Spinal cord (tissue), 10 donors: Measurements from ENCODE around the gene SRF. TPM values are rescaled to one million over a fixed set of nuclear protein-coding genes. Genes with fewer than 3 reads are reported as not detected.

ENCODE experiments used
- DNase-seq, 6 donors: peaks; one replicate each; pipeline versions ENCODE4 v3.0.0 to v3.0.0-alpha.2; 2013 to 2015; ENCODE audit warnings: low spot score in 6 of 6, low read depth in 4 of 6
- H3K27ac ChIP-seq: one replicate; pipeline ENCODE4 v1.5.1; 2013; ENCODE audit warnings: low read depth, low read length, control low read depth
- H3K27me3 ChIP-seq: one replicate; pipeline ENCODE4 v1.6.1; 2013; ENCODE audit warnings: low read length; ENCODE audit not compliant: control insufficient read depth, insufficient read depth
- H3K36me3 ChIP-seq: one replicate; pipeline ENCODE4 v1.6.1; 2013; ENCODE audit warnings: low read length; ENCODE audit not compliant: control insufficient read depth, insufficient read depth
- H3K4me1 ChIP-seq: one replicate; pipeline ENCODE4 v1.6.1; 2013; ENCODE audit warnings: low read length; ENCODE audit not compliant: control insufficient read depth, insufficient read depth
- H3K4me3 ChIP-seq: one replicate; pipeline ENCODE4 v1.5.1; 2013; ENCODE audit warnings: low read depth, low read length, control low read depth
- H3K9me3 ChIP-seq: one replicate; pipeline ENCODE4 v1.6.1; 2013; ENCODE audit warnings: low read length; ENCODE audit not compliant: control insufficient read depth, insufficient read depth
- WGBS: methylation state at CpG from one replicate; pipeline ENCODE4 v1.1.5; 2013; ENCODE audit warnings: missing lambda C conversion rate; ENCODE audit not compliant: insufficient coverage; 5-methylcytosine and 5-hydroxymethylcytosine counted together
- polyA plus RNA-seq, 2 donors: library from polyadenylated mRNA; unstranded; fragments of 120-200 nt; gene quantifications; one replicate each; pipeline ENCODE4 v1.2.1, GENCODE V29; 2013; ENCODE audit not compliant: insufficient read length in 2 of 2
- total RNA-seq, 2 donors: library from RNA; depleted of rRNA in 1 of 2; stranded (reverse); fragments of 120-200 nt in 1 of 2; fragments of >200 nt in 1 of 2; gene quantifications; one replicate each; pipeline versions ENCODE4 v1.2.3 to v1.2.4, GENCODE V29; 2013 to 2014
- donor health status: healthy.

SRF gene
- total and polyA plus RNA-seq, 4 donors, result 6.8 to 21.7 (median 18.9) TPM

DNA sequence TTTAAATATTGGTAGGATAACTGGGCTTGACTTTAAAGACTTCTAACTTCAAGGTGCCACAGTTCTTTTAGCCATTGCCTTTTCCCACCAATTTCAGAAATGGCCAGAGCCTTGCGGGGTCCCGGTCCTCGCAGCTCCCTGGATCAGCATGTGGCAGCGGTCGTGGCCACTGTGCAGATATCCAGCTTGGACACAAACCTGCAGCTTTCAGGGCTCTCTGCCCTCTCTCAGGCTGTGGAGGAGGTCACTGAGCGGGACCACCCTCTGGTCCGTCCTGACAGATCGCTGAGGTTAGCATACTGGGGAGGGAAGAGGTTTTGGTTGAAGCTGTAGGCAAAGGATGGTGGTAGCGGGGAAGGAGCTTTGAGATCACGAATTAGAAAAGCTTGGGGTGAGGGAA is 17.4 kb downstream of the SRF start:
- WGBS, result 92% methylated on average over 10 of the region's 10 CpGs
- H3K4me1 ChIP-seq, result peaks cover 7% of the 10 kb centered on the region
- H3K36me3 ChIP-seq, result peaks cover 66% of the 10 kb centered on the region

DNA sequence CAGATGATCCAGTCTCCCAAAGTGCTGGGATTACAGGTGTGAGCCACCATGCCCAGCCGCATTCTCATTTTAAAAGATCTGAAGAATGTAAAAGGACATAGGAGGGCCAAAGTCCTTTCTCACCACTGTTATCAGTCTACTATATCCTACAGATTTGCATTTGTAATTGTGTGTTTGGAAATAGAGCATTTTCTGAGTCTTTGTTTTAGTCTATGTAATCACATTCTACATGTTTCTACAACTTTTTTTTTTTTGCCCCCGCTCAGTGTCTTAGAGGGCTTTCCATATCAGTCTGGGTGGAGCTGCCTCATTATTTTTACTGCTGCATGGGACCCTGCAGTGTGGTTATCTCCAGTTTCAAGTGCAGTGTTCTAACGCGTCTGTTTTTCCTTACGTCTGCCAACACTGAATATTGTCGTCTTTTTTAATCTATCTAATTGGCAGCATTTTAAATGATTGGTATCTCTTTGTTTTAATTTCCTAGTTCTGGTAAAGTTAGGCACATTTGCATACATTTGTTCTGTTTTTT is 18.8 kb downstream of the SRF start:
- Histone ChIP-seq H3K9me3 (no peaks in the 10 kb centered on the region), H3K4me1 (no peaks in the 10 kb centered on the region), H3K27me3 (no peaks in the 10 kb centered on the region), H3K36me3 (peaks cover 69% of the 10 kb centered on the region), H3K27ac (no peak overlapping the region), H3K4me3 (no peak overlapping the region)
- 80% methylated on average over 1 of the region's 6 CpGs for WGBS
- DNase-seq, result no peak

More for the DNA sequence above, 17.4 kb downstream of the SRF start:
- Histone ChIP-seq H3K27me3 (no peaks in the 10 kb centered on the region), H3K4me3 (no peak overlapping the region), H3K27ac (no peak overlapping the region), H3K9me3 (no peaks in the 10 kb centered on the region)
- no peak for DNase-seq

DNA sequence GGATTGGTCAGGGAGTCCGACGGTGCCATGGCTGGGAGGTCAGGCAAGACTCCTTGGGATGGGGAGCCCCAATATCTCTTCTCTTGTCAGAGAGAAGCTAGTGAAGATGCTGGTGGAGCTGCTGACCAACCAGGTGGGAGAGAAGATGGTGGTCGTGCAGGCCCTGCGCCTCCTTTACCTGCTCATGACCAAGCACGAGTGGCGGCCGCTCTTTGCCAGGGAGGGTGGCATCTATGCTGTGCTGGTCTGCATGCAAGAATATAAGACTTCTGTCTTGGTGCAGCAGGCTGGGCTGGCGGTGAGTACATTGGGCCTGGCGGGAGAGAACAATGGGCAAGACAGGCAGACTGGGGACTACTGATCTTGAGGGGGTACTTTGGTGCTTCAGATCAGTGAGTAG is 21.8 kb downstream of the SRF start:
- peaks cover 76% of the 10 kb centered on the region for H3K36me3 ChIP-seq
- H3K4me1 ChIP-seq, result no peaks in the 10 kb centered on the region
- no peak for DNase-seq
- no peaks in the 10 kb centered on the region for H3K9me3 ChIP-seq
- no peaks in the 10 kb centered on the region for H3K27me3 ChIP-seq
- H3K4me3 ChIP-seq, result no peak overlapping the region
- WGBS, result 95% methylated on average over 9 of the region's 9 CpGs
- no peak overlapping the region for H3K27ac ChIP-seq

DNA sequence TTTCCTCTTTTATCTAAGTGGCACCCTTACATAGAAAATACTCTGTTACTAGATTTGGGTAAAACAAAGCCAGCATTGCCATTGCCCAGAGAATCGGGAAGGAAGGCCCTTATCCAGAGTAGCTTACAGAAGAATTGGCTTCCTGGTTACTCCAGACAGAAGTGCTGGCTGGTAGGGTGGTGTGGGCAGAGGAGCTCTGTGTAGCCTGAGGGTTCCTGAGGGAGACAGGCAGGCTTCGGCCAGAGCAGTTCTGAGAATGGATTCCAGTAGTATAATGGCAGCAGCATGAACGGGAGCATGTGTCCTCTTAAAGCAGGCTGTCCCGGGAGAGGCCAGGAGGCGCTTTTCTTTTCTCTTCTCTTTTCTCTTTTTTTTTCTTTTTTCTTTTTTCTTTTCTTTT is 22.9 kb downstream of the SRF start:
- peaks cover 74% of the 10 kb centered on the region for H3K36me3 ChIP-seq
- H3K27me3 ChIP-seq, result no peaks in the 10 kb centered on the region
- no peak overlapping the region for H3K27ac ChIP-seq
- no peaks in the 10 kb centered on the region for H3K9me3 ChIP-seq
- 89% methylated on average over 4 of the region's 5 CpGs for WGBS
- no peak overlapping the region for H3K4me3 ChIP-seq
- DNase-seq, result no peak
- H3K4me1 ChIP-seq, result no peaks in the 10 kb centered on the region

DNA sequence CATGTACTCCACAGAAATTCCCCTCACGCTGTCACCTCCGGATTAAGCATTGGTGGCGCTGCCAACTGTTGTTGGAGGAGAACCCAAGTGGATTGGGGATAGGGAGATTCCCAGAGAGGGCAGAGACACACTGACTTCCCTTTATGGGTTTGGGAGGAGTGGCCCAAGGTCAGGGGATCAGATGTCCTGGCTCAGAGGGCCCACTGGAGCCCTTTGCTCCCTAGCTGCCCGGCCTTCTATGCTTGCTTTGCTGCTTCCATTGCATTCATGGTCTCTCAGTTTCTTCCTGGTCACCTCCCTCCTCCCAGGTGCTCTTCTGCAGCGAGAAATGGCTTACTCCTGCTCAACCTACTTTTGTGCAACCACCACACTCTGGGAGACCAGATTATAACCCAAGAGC is 25.3 kb downstream of the SRF start:
- Histone ChIP-seq H3K27ac (no peak overlapping the region), H3K9me3 (no peaks in the 10 kb centered on the region), H3K4me3 (no peak overlapping the region), H3K27me3 (no peaks in the 10 kb centered on the region), H3K36me3 (peaks cover 82% of the 10 kb centered on the region), H3K4me1 (no peaks in the 10 kb centered on the region)
- WGBS, result 71% methylated on average over 4 of the region's 5 CpGs
- DNase-seq, result no peak

DNA sequence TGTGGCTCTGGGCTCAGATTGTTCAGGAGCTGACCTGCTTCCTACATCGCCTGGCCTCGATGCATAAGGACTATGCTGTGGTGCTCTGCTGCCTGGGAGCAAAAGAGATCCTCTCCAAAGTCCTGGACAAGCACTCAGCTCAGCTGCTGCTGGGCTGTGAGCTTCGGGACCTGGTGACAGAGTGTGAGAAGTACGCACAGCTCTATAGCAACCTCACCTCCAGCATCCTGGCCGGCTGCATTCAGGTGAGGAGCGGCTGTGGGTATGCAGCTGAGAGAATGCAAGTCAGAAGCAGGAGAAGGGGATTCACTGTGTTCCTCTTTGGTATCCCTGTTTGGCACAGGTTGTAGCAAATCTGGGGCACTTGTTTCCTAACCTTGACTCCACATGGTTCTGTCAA is 28.8 kb downstream of the SRF start:
- Histone ChIP-seq H3K36me3 (peaks cover 75% of the 10 kb centered on the region), H3K4me3 (no peak overlapping the region), H3K4me1 (no peaks in the 10 kb centered on the region), H3K27me3 (no peaks in the 10 kb centered on the region), H3K27ac (no peak overlapping the region), H3K9me3 (no peaks in the 10 kb centered on the region)
- 87% methylated on average over 4 of the region's 6 CpGs for WGBS
- DNase-seq, result no peak

DNA sequence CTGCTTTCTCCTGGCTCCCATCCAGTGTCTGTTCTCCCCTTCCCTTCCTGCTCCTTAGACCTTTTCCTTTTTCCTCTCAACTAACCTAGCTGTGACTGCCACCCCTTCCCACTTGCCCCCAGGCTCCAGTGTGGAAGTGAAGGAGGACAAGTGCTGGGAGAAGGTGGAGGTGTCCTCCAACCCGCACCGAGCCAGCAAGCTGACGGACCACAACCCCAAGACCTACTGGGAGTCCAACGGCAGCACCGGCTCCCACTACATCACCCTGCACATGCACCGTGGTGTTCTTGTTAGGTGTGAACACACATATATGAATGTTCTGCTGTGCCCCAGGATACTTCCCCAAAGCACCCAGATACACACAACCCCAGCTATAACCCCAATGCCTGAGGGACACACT is 29.5 kb downstream of the SRF start:
- no peaks in the 10 kb centered on the region for H3K9me3 ChIP-seq
- no CpG with 5 or more reads among the region's 6 CpGs for WGBS
- no peak overlapping the region for H3K27ac ChIP-seq
- H3K4me1 ChIP-seq, result no peaks in the 10 kb centered on the region
- DNase-seq, result no peak
- peaks cover 77% of the 10 kb centered on the region for H3K36me3 ChIP-seq
- no peaks in the 10 kb centered on the region for H3K27me3 ChIP-seq
- H3K4me3 ChIP-seq, result no peak overlapping the region

DNA sequence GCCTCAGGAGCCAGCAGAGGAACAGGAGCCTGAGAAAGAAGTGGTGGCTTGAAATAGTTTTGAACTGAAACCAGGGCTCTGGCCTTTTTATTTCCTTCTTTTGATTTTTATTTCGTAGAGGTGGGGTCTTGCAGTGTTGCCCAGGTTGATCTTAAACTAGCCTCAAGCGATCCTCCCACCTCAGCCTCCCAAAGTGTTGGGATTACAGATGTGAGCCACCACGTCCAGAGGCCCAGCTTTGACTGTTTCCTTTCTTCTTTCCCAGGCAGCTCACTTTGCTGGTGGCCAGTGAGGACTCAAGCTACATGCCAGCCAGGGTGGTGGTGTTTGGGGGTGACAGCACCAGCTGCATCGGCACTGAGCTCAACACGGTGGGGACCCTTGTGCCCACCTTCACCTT is 31.4 kb downstream of the SRF start:
- Histone ChIP-seq H3K27ac (no peak overlapping the region), H3K27me3 (no peaks in the 10 kb centered on the region), H3K4me1 (no peaks in the 10 kb centered on the region), H3K9me3 (no peaks in the 10 kb centered on the region), H3K36me3 (peaks cover 67% of the 10 kb centered on the region), H3K4me3 (no peak overlapping the region)
- no peak for DNase-seq
- WGBS, result no CpG with 5 or more reads among the region's 5 CpGs

DNA sequence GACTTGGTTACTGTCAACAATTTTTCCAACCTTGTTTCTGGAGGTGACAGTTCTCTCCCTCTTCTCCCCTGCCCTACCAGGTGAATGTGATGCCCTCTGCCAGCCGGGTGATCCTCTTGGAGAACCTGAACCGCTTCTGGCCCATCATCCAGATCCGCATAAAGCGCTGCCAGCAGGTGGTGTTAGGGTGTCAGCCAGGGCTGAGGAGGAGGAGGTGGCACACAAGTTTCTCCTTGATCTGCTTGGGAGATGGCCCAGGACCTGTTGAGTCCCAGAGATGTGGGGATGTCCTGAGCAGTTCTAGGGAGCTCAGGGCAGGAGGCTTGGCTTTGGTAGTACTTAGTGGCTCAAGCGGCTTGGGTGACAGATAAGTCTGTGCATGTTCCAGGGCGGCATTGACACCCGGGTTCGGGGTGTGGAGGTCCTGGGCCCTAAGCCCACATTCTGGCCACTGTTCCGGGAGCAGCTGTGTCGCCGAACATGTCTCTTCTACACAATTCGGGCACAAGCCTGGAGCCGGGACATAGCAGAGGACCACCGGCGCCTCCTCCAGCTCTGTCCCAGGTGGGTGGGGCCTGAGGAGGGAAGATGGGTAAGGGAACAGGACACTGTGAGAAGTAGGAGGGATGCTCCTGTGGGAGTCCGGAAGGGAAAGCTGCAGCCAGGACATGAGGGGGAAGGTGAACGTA is 32.1 kb downstream of the SRF start:
- Histone ChIP-seq H3K4me3 (no peak overlapping the region), H3K9me3 (no peaks in the 10 kb centered on the region), H3K27ac (no peak overlapping the region), H3K27me3 (no peaks in the 10 kb centered on the region), H3K36me3 (peaks cover 62% of the 10 kb centered on the region), H3K4me1 (no peaks in the 10 kb centered on the region)
- 89% methylated on average over 17 of the region's 17 CpGs for WGBS
- DNase-seq, result no peak

DNA sequence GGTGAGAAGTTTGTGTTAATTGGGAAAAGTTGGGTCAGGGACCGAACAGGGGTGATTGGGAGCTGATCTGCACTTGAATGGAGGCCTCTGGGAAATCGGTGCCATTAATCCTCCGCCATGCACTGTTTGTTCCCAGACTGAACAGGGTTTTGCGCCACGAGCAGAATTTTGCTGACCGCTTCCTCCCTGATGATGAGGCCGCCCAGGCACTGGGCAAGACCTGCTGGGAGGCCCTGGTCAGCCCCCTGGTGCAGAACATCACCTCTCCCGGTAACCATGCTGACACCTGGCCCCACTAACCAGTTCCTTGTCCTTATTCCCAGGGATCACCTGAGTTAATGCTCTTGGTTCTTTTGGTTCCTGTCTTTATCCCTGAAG is 32.6 kb downstream of the SRF start:
- DNase-seq, result no peak
- H3K9me3 ChIP-seq, result no peaks in the 10 kb centered on the region
- no peaks in the 10 kb centered on the region for H3K4me1 ChIP-seq
- peaks cover 59% of the 10 kb centered on the region for H3K36me3 ChIP-seq
- H3K27ac ChIP-seq, result no peak overlapping the region
- no peaks in the 10 kb centered on the region for H3K27me3 ChIP-seq
- no peak overlapping the region for H3K4me3 ChIP-seq
- 84% methylated on average over 8 of the region's 8 CpGs for WGBS
